GM19099 (cell line): ENCODE data around the gene MED15.

ENCODE experiments used
- POLR2A ChIP-seq: IDR thresholded peaks from 3 replicates; pipeline ENCODE4 v1.6.1; 2011; ENCODE audit warnings: low read depth; ENCODE audit not compliant: insufficient read length; ENCODE audit errors: extremely low read depth

Gene MED15

GRCh38 chr22:20507253-20508066, at the start of gene MED15:
MED15 (plus strand) TSS chr22:20507610; CDS start chr22:20507679, 69 bp downstream.
- peak; percentile 88 for TF ChIP-seq POLR2A

- TF ChIP-seq POLR2A = no peak
Observed at GRCh38 chr22:20458530-20459151, 48.8 kb upstream of the MED15 start.

- TF ChIP-seq POLR2A = no peak
Observed at GRCh38 chr22:20459152-20459542, 48.3 kb upstream of the MED15 start.

DNA sequence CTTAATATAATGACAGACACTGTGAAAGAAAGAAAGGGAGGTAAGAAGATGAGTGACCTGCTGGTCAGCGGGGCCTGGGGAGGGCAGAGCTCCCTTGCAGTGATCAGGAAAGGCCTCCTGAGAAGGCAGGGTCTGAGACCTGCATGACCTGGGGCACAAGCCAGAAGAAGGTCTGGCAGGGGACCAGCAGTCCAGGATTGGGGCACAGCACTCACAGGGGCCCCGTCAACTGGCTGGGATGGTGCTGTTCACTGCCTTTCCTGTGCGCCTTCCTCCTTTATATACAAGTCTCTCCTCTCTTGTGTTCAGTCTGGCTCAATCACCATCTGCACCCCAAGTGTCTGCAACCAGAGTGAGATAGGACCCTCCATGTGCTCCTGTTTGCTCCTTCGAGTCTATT, 47.5 kb upstream of the MED15 start:
- no peak for TF ChIP-seq POLR2A

GRCh38 chr22:20463324-20464095, 43.9 kb upstream of the MED15 start:
- TF ChIP-seq POLR2A = no peak

DNA sequence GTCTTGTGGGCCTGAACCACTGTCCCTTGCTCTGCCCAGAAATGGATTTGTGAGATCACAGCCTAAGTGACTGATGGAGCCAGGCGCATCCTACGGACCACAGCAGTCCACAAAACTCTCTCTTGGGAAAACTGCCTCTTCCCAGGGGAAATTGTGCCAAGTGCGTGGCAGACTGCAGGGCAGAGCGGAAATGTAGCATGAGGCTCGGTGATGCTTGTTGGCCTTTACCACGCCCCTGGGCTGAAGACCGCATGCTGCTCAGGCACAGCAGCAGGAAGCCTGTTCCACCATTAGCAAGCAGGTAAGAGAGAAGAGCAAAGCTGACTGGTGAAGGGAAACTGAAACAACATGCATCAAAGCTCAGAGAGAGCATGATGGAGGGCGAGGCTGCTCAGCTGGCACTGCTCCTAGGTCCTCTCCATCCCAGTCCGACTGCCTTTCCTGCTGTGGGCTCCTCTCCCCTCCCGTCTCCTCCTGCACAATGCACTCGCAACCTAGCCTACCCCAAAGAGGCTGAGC, 43.3 kb upstream of the MED15 start:
- no peak for TF ChIP-seq POLR2A

GRCh38 chr22:20464912-20465758, 42.3 kb upstream of the MED15 start:
- no peak for TF ChIP-seq POLR2A

DNA sequence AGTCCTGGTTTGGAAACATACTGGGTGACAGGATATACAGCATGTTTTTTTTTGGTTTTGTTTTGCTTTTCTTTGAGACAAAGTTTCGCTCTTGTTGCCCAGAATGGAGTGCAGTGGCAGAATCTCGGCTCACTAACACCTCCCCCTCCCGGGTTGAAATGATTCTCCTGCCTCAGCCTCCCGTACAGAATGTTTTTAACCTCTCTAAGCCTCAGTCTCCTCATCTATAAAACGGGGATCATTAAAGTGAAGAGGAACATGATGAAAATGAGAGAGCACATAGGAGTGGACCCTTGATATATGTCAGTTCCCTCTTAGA, 41.7 kb upstream of the MED15 start:
- no peak for TF ChIP-seq POLR2A

DNA sequence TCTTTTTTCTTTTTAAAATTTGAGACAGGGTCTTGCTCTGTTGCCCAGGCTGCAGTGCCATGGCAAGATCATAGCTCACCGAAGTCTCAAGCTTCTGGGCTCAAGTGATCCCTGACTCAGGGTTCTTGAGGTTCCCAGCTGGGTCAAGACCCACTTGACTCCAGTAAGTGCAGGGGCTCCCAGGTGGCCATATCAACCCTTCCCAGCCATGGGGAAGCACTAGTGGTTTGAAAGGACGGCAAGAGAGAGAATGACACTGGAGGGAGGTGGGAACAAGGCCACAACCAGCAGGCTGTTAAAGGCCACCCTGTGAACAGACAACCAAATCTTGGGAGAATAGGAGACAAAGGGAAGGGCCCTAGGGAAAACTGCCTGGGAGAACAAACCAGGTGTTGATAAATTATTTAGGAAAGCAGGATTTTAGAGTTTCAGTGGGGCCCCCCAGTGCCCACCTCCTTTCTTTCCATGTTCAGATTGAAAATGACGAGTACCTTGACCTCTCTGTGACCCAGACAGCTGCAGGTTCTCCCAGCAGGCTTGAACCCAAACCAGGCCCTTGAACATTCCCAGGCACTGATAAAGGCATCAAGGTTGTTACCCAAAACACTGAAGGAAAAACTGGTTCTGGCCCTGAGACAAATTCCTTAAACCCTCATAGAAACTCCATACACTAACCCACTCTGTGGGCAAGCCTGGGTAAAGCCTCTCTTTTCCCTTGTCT, 40.6 kb upstream of the MED15 start:
- no peak for TF ChIP-seq POLR2A

DNA sequence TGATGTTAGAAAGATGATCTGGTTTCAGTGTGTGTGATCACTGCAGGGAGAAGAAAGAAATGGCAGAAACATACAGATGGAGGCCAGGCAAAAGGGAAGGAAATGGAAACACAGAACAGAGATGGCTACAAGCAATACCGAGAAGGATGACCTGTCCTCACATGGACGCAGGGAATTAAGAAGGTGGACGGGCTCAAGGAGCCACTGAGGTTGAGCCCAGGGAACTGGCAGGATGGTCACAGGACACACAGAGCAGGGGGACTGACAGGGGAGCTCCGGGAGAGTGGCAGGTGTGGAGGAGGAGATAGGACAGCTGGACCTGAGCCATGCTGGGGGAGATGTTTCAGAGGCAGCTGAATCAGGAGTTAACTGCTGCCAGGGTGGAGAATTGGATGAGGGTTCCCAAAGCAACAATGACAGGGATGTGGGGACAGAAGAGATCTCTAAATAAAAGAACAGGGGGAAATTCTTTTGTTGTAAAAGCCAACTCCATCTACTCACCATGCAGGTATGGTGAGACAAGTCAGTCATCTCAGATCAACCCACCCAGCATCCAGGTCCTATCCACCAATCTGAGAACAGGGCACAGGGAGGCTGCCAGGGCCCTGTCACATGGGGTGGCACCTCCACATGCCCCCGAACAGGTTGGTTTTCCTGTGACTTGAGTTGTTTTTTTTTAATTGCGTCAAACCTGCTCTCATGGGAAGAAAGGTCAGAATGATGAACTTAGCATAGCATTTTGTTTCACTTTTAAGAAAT, 38.1 kb upstream of the MED15 start:
- no peak for TF ChIP-seq POLR2A

DNA sequence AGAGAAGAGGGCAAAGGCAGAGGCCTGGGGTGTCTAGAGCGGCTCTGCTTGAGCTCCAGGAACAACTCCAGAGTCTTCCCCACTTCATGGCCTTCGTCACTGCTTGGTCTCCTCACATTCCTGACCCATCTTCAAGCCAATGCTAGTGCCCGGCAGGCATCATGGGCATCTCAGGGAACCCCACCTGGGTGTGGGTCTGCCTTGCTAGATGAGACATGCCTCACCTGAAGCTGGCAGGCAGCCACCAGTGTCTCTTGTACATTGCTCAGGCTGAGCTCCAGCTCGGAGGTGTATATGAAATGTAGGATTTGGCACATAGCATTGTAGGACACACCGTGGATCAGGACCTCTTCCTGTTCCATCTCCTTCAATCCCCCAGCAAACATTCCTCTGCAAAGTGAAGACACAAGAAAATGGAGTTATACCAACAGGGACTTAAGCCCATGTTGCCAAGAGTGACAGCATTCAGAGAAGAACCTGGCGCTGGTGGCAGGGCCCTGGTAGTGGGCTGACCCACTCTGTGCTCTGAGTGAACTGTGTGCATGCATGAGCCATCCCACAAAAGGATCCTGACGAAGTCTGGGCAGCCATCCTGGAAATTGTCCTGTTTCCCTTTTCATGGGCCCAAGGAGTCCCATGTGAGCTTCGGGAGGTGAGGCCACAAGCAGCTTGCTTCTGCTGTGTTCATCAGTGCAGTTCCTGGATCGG, 36.1 kb upstream of the MED15 start:
- no peak for TF ChIP-seq POLR2A

GRCh38 chr22:20472629-20473442, 34.6 kb upstream of the MED15 start:
- no peak for TF ChIP-seq POLR2A
